WTC11 (cell line): ENCODE measurements around the gene ATAD2B. TPM values are rescaled to one million over a fixed set of nuclear protein-coding genes. Genes with fewer than 3 reads are reported as not detected.

Experiments used
- ATAC-seq: fragments of 200-7000 bp; cut with Tn5 transposase; 2 replicates; pipeline ENCODE4 v1.10.0; 2021; ENCODE audit warnings: mild to moderate bottlenecking, moderate library complexity
- CTCF ChIA-PET: fragments of 300-600 bp; sonication (Branson Sonifier 250); formaldehyde crosslinking; loops from one replicate; lab custom pipeline; 2021; ENCODE audit warnings: antibody characterized with exemption; lab: Charles Lee
- POLR2A ChIA-PET: fragments of 350-600 bp; sonication (Branson Sonifier 250); formaldehyde crosslinking; loops from one replicate; lab custom pipeline; 2021; ENCODE audit warnings: antibody characterized with exemption; lab: Charles Lee
- DNase-seq: peaks from one replicate; pipeline ENCODE4 v3.0.0; 2021; ENCODE audit warnings: low spot score
- H3K27ac Mint-ChIP-seq: 2 replicates; pipeline ENCODE4 v1.8.0; 2021; ENCODE audit warnings: mixed read lengths
- H3K27me3 Mint-ChIP-seq: 2 replicates; pipeline ENCODE4 v1.8.0; 2021; ENCODE audit warnings: low read depth, mild to moderate bottlenecking, moderate library complexity, mixed read lengths
- H3K36me3 Mint-ChIP-seq: 2 replicates; pipeline ENCODE4 v1.8.0; 2021; ENCODE audit warnings: mixed read lengths
- H3K4me1 Mint-ChIP-seq: 2 replicates; pipeline ENCODE4 v1.8.0; 2022; ENCODE audit warnings: mixed read lengths
- H3K4me3 Mint-ChIP-seq: 2 replicates; pipeline ENCODE4 v1.8.0; 2021; ENCODE audit warnings: mild to moderate bottlenecking, moderate library complexity, mixed read lengths
- H3K9me3 Mint-ChIP-seq: 2 replicates; pipeline ENCODE4 v1.8.0; 2021; ENCODE audit warnings: mixed read lengths
- CREB1 ChIP-seq: sonication (generic); formaldehyde crosslinking; IDR thresholded peaks from 2 replicates; pipeline ENCODE4 v1.8.0; 2023; ENCODE audit warnings: mild to moderate bottlenecking, missing genetic modification reagents
- FOXJ3 ChIP-seq: sonication (generic); formaldehyde crosslinking; IDR thresholded peaks from 2 replicates; pipeline ENCODE4 v1.9.0; 2021; ENCODE audit warnings: missing genetic modification reagents, mild to moderate bottlenecking, borderline replicate concordance
- GRHL2 ChIP-seq: fragments of 250-450 bp; sonication (Bioruptor Pico); IDR thresholded peaks from 2 replicates; pipeline ENCODE4 v1.8.0; 2022; ENCODE audit warnings: mild to moderate bottlenecking, moderate library complexity; ENCODE audit not compliant: insufficient replicate concordance, severe bottlenecking
- HMGA2 ChIP-seq: fragments of 250-450 bp; sonication (Bioruptor Pico); IDR thresholded peaks from 2 replicates; pipeline ENCODE4 v1.4.0; 2021; ENCODE audit warnings: mild to moderate bottlenecking, moderate library complexity
- IRF2 ChIP-seq: sonication (generic); formaldehyde crosslinking; IDR thresholded peaks from 2 replicates; pipeline ENCODE4 v1.8.0; 2022; ENCODE audit warnings: low read depth, missing genetic modification reagents, borderline replicate concordance
- NFATC4 ChIP-seq: fragments of 250-450 bp; sonication (Bioruptor Pico); IDR thresholded peaks from 2 replicates; pipeline ENCODE4 v1.9.0; 2021; ENCODE audit warnings: mild to moderate bottlenecking
- RORB ChIP-seq: fragments of 250-450 bp; sonication (Bioruptor Pico); IDR thresholded peaks from 2 replicates; pipeline ENCODE4 v1.9.0; 2021; ENCODE audit warnings: mild to moderate bottlenecking
- SMAD4 ChIP-seq: sonication (generic); formaldehyde crosslinking; IDR thresholded peaks from 2 replicates; pipeline ENCODE4 v1.8.0; 2022; ENCODE audit warnings: mild to moderate bottlenecking, missing genetic modification reagents
- TCF7 ChIP-seq: sonication (generic); formaldehyde crosslinking; IDR thresholded peaks from 2 replicates; pipeline ENCODE4 v1.8.0; 2022; ENCODE audit warnings: mild to moderate bottlenecking, low read depth, missing genetic modification reagents, moderate library complexity
- ZBTB21 ChIP-seq: sonication (generic); formaldehyde crosslinking; IDR thresholded peaks from 2 replicates; pipeline ENCODE4 v1.8.1; 2023; ENCODE audit warnings: mild to moderate bottlenecking, missing genetic modification reagents, borderline replicate concordance
- ZNF138 ChIP-seq: sonication (generic); formaldehyde crosslinking; conservative IDR thresholded peaks from 2 replicates; pipeline ENCODE4 v1.8.1; 2022; ENCODE audit warnings: mild to moderate bottlenecking, moderate library complexity, missing genetic modification reagents
- ZNF263 ChIP-seq: sonication (generic); formaldehyde crosslinking; IDR thresholded peaks from 2 replicates; pipeline ENCODE4 v1.8.1; 2022; ENCODE audit warnings: low read depth, mild to moderate bottlenecking, moderate library complexity, missing genetic modification reagents
- ZNF317 ChIP-seq: sonication (generic); formaldehyde crosslinking; IDR thresholded peaks from 2 replicates; pipeline ENCODE4 v1.8.1; 2023; ENCODE audit warnings: low read depth, mild to moderate bottlenecking, moderate library complexity, missing genetic modification reagents, borderline replicate concordance
- ZNF396 ChIP-seq: fragments of 250-450 bp; sonication (Bioruptor Pico); IDR thresholded peaks from 2 replicates; pipeline ENCODE4 v1.8.0; 2021; ENCODE audit warnings: mild to moderate bottlenecking, moderate library complexity, borderline replicate concordance
- ZNF671 ChIP-seq: fragments of 250-450 bp; sonication (Bioruptor Pico); IDR thresholded peaks from 2 replicates; pipeline ENCODE4 v1.8.0; 2021; ENCODE audit warnings: mild to moderate bottlenecking
- total RNA-seq: library from RNA; stranded (reverse); gene quantifications from 3 replicates; pipeline ENCODE4 v1.2.3, GENCODE V29; 2021
- TF ChIP-seq, protein P1 (sequence below): sonication (generic); formaldehyde crosslinking; IDR thresholded peaks from 2 replicates; pipeline ENCODE4 v1.8.1; 2023; ENCODE audit warnings: mild to moderate bottlenecking, missing genetic modification reagents, moderate library complexity
- TF ChIP-seq, protein P2 (sequence below): fragments of 250-450 bp; sonication (Bioruptor Pico); IDR thresholded peaks from 2 replicates; pipeline ENCODE4 v1.9.0; 2021; ENCODE audit warnings: moderate library complexity, mild to moderate bottlenecking, inconsistent platforms, borderline replicate concordance
- TF ChIP-seq, protein P3 (sequence below): fragments of 200-600 bp; IDR thresholded peaks from 2 replicates; pipeline ENCODE4 v1.8.0; 2022; ENCODE audit warnings: antibody characterized with exemption
- TF ChIP-seq, protein P4 (sequence below): sonication (generic); formaldehyde crosslinking; IDR thresholded peaks from 2 replicates; pipeline ENCODE4 v1.8.0; 2022; ENCODE audit warnings: missing genetic modification reagents
- TF ChIP-seq, protein P5 (sequence below): fragments of 250-450 bp; sonication (Bioruptor Pico); IDR thresholded peaks from 2 replicates; pipeline ENCODE4 v1.8.0; 2021; ENCODE audit warnings: mild to moderate bottlenecking
- TF ChIP-seq, protein P6 (sequence below): sonication (generic); formaldehyde crosslinking; IDR thresholded peaks from 2 replicates; pipeline ENCODE4 v1.8.0; 2022; ENCODE audit warnings: mild to moderate bottlenecking, missing genetic modification reagents
- TF ChIP-seq, protein P7 (sequence below): sonication (generic); formaldehyde crosslinking; conservative IDR thresholded peaks from 2 replicates; pipeline ENCODE4 v1.8.1; 2023; ENCODE audit warnings: mild to moderate bottlenecking, low read depth, missing genetic modification reagents, moderate library complexity
- TF ChIP-seq, protein P8 (sequence below): fragments of 250-450 bp; sonication (Bioruptor Pico); IDR thresholded peaks from 2 replicates; pipeline ENCODE4 v1.9.0; 2021; ENCODE audit warnings: mild to moderate bottlenecking

The ATAD2B gene
- total RNA-seq, 1 experiment from 2014 or later, result 21.5 TPM

DNA sequence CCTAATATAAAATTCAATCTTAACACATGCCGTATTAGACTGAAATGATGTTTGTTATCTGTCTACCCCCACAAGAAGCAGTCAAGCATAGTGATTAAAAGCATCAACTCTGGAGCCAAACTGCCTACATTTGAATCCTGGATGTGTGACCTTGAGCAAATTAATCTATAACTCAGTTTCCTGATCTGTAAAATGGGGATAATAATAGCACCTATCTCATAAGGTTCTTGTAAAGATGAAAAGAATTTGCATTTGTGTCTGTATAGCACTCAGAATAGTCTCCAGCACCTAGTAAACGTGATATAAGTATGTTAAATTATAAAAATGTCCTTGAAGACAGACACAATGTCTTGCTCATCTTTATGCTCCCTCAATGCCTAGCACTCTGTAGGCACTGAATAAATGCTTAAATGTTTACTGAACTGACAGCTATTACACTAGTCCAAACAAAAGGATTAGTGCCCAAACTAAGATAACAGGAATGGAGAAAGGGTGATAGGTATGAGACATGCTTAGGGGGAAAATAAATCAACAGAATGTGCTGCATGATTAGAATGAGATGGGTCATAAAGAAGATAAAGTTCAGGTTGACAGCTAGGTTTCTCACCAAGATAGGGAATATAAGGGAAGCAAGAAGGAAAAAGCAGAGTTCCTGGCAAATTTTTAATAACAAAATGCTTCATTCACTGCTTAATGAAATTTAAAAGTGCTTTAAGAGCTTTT is 180.6 kb downstream of the ATAD2B start:
- TF ChIP-seq, protein P1, sequence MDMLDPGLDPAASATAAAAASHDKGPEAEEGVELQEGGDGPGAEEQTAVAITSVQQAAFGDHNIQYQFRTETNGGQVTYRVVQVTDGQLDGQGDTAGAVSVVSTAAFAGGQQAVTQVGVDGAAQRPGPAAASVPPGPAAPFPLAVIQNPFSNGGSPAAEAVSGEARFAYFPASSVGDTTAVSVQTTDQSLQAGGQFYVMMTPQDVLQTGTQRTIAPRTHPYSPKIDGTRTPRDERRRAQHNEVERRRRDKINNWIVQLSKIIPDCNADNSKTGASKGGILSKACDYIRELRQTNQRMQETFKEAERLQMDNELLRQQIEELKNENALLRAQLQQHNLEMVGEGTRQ (CRISPR knock-in tag), result no peak
- TF ChIP-seq ZNF396 (CRISPR knock-in tag) (no peak), RORB (CRISPR knock-in tag) (no peak), GRHL2 (CRISPR knock-in tag) (no peak), ZBTB21 (CRISPR knock-in tag) (no peak), ZNF138 (CRISPR knock-in tag) (no peak), ZNF317 (no peak), FOXJ3 (no peak), IRF2 (no peak), CREB1 (CRISPR knock-in tag) (no peak), SMAD4 (CRISPR knock-in tag) (no peak), HMGA2 (no peak), TCF7 (CRISPR knock-in tag) (no peak)
- TF ChIP-seq, protein P2, sequence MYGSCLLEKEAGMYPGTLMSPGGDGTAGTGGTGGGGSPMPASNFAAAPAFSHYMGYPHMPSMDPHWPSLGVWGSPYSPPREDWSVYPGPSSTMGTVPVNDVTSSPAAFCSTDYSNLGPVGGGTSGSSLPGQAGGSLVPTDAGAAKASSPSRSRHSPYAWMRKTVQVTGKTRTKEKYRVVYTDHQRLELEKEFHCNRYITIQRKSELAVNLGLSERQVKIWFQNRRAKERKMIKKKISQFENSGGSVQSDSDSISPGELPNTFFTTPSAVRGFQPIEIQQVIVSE (CRISPR knock-in tag), result no peak
- TF ChIP-seq, protein P3, sequence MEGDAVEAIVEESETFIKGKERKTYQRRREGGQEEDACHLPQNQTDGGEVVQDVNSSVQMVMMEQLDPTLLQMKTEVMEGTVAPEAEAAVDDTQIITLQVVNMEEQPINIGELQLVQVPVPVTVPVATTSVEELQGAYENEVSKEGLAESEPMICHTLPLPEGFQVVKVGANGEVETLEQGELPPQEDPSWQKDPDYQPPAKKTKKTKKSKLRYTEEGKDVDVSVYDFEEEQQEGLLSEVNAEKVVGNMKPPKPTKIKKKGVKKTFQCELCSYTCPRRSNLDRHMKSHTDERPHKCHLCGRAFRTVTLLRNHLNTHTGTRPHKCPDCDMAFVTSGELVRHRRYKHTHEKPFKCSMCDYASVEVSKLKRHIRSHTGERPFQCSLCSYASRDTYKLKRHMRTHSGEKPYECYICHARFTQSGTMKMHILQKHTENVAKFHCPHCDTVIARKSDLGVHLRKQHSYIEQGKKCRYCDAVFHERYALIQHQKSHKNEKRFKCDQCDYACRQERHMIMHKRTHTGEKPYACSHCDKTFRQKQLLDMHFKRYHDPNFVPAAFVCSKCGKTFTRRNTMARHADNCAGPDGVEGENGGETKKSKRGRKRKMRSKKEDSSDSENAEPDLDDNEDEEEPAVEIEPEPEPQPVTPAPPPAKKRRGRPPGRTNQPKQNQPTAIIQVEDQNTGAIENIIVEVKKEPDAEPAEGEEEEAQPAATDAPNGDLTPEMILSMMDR, result no peak
- TF ChIP-seq, protein P4, sequence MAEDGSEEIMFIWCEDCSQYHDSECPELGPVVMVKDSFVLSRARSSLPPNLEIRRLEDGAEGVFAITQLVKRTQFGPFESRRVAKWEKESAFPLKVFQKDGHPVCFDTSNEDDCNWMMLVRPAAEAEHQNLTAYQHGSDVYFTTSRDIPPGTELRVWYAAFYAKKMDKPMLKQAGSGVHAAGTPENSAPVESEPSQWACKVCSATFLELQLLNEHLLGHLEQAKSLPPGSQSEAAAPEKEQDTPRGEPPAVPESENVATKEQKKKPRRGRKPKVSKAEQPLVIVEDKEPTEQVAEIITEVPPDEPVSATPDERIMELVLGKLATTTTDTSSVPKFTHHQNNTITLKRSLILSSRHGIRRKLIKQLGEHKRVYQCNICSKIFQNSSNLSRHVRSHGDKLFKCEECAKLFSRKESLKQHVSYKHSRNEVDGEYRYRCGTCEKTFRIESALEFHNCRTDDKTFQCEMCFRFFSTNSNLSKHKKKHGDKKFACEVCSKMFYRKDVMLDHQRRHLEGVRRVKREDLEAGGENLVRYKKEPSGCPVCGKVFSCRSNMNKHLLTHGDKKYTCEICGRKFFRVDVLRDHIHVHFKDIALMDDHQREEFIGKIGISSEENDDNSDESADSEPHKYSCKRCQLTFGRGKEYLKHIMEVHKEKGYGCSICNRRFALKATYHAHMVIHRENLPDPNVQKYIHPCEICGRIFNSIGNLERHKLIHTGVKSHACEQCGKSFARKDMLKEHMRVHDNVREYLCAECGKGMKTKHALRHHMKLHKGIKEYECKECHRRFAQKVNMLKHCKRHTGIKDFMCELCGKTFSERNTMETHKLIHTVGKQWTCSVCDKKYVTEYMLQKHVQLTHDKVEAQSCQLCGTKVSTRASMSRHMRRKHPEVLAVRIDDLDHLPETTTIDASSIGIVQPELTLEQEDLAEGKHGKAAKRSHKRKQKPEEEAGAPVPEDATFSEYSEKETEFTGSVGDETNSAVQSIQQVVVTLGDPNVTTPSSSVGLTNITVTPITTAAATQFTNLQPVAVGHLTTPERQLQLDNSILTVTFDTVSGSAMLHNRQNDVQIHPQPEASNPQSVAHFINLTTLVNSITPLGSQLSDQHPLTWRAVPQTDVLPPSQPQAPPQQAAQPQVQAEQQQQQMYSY, result no peak
- TF ChIP-seq, protein P5, sequence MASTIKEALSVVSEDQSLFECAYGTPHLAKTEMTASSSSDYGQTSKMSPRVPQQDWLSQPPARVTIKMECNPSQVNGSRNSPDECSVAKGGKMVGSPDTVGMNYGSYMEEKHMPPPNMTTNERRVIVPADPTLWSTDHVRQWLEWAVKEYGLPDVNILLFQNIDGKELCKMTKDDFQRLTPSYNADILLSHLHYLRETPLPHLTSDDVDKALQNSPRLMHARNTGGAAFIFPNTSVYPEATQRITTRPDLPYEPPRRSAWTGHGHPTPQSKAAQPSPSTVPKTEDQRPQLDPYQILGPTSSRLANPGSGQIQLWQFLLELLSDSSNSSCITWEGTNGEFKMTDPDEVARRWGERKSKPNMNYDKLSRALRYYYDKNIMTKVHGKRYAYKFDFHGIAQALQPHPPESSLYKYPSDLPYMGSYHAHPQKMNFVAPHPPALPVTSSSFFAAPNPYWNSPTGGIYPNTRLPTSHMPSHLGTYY (CRISPR knock-in tag), result no peak
- H3K27ac Mint-ChIP-seq, result no peak overlapping the region
- H3K4me3 Mint-ChIP-seq, result no peak overlapping the region
- H3K36me3 Mint-ChIP-seq, result peaks cover 10% of the 10 kb centered on the region
- peaks cover 13% of the 10 kb centered on the region; the same call in 1 of the 2 replicates for H3K9me3 Mint-ChIP-seq
- ChIA-PET CTCF (no interaction called here), POLR2A (no interaction called here)
- H3K27me3 Mint-ChIP-seq, result no peaks in the 10 kb centered on the region
- ATAC-seq, result no peak
- peaks cover 26% of the 10 kb centered on the region for H3K4me1 Mint-ChIP-seq
- DNase-seq, result no peak

DNA sequence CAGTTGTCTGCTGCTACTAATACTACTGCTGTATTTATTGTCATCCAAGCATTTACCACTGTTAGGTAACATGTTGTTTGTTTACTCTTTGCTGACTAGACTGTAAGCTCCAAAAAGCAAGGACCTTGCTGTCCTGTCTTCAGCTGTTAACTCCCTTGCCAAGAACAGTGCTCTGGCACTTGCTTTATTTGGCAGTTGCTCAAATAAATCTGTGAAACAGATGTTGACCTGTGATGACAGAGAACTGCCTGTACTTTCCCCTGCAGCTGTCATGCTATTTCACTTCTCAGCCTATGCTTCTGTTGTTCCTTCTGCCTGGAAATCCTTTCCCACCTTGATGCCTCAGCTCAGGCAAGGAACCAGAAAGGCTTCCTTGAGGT is 181.2 kb downstream of the ATAD2B start:
- Mint-ChIP-seq H3K9me3 (peaks cover 14% of the 10 kb centered on the region), H3K36me3 (peaks cover 10% of the 10 kb centered on the region), H3K4me3 (no peak overlapping the region), H3K4me1 (peaks cover 21% of the 10 kb centered on the region), H3K27ac (no peak overlapping the region), H3K27me3 (no peaks in the 10 kb centered on the region)
- ChIA-PET POLR2A (no interaction called here), CTCF (no interaction called here)
- DNase-seq (no peak), ATAC-seq (no peak)
- TF ChIP-seq, protein P6, sequence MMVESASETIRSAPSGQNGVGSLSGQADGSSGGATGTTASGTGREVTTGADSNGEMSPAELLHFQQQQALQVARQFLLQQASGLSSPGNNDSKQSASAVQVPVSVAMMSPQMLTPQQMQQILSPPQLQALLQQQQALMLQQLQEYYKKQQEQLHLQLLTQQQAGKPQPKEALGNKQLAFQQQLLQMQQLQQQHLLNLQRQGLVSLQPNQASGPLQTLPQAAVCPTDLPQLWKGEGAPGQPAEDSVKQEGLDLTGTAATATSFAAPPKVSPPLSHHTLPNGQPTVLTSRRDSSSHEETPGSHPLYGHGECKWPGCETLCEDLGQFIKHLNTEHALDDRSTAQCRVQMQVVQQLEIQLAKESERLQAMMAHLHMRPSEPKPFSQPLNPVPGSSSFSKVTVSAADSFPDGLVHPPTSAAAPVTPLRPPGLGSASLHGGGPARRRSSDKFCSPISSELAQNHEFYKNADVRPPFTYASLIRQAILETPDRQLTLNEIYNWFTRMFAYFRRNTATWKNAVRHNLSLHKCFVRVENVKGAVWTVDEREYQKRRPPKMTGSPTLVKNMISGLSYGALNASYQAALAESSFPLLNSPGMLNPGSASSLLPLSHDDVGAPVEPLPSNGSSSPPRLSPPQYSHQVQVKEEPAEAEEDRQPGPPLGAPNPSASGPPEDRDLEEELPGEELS (CRISPR knock-in tag), result no peak
- TF ChIP-seq, protein P7, sequence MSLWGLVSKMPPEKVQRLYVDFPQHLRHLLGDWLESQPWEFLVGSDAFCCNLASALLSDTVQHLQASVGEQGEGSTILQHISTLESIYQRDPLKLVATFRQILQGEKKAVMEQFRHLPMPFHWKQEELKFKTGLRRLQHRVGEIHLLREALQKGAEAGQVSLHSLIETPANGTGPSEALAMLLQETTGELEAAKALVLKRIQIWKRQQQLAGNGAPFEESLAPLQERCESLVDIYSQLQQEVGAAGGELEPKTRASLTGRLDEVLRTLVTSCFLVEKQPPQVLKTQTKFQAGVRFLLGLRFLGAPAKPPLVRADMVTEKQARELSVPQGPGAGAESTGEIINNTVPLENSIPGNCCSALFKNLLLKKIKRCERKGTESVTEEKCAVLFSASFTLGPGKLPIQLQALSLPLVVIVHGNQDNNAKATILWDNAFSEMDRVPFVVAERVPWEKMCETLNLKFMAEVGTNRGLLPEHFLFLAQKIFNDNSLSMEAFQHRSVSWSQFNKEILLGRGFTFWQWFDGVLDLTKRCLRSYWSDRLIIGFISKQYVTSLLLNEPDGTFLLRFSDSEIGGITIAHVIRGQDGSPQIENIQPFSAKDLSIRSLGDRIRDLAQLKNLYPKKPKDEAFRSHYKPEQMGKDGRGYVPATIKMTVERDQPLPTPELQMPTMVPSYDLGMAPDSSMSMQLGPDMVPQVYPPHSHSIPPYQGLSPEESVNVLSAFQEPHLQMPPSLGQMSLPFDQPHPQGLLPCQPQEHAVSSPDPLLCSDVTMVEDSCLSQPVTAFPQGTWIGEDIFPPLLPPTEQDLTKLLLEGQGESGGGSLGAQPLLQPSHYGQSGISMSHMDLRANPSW (CRISPR knock-in tag), result no peak
- TF ChIP-seq ZNF263 (CRISPR knock-in tag) (no peak), NFATC4 (CRISPR knock-in tag) (no peak), ZNF671 (CRISPR knock-in tag) (no peak)
- TF ChIP-seq, protein P8, sequence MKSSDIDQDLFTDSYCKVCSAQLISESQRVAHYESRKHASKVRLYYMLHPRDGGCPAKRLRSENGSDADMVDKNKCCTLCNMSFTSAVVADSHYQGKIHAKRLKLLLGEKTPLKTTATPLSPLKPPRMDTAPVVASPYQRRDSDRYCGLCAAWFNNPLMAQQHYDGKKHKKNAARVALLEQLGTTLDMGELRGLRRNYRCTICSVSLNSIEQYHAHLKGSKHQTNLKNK (CRISPR knock-in tag), result no peak
